ENCODE data around the gene CCDC80.

Gene CCDC80

GRCh38 chr3:112653881-112654300 lies 12.9 kb upstream of the CCDC80 start:
- Histone ChIP-seq H3K36me3 (ENCODE audit: insufficient read depth, low read length) (no peaks in the 10 kb centered on the region), H3K4me3 (ENCODE audit: low read depth, low read length, poor library complexity, severe bottlenecking) (no peak overlapping the region), H3K9me2 (ENCODE audit: low read depth, low read length) (no peaks in the 10 kb centered on the region), H3K27ac (ENCODE audit: low read depth, low read length, poor library complexity, severe bottlenecking) (no peak overlapping the region), H3F3A (ENCODE audit: insufficient read depth, low read length) (no peaks in the 10 kb centered on the region), H2AFZ (ENCODE audit: low read length) (no peak overlapping the region), H4K20me1 (ENCODE audit: insufficient read depth, low read length) (no peaks in the 10 kb centered on the region), H3K9me3 (ENCODE audit: low read length) (no peaks in the 10 kb centered on the region), H3K4me2 (ENCODE audit: low read length) (no peak overlapping the region), H3K4me1 (ENCODE audit: insufficient read depth, low read length, severe bottlenecking) (no peaks in the 10 kb centered on the region), H3K79me2 (ENCODE audit: insufficient read depth, low read length) (no peaks in the 10 kb centered on the region), H3K9ac (ENCODE audit: low read length) (no peak overlapping the region), H3K27me3 (ENCODE audit: insufficient read depth, low read length) (no peaks in the 10 kb centered on the region)
- TF ChIP-seq, protein P1, sequence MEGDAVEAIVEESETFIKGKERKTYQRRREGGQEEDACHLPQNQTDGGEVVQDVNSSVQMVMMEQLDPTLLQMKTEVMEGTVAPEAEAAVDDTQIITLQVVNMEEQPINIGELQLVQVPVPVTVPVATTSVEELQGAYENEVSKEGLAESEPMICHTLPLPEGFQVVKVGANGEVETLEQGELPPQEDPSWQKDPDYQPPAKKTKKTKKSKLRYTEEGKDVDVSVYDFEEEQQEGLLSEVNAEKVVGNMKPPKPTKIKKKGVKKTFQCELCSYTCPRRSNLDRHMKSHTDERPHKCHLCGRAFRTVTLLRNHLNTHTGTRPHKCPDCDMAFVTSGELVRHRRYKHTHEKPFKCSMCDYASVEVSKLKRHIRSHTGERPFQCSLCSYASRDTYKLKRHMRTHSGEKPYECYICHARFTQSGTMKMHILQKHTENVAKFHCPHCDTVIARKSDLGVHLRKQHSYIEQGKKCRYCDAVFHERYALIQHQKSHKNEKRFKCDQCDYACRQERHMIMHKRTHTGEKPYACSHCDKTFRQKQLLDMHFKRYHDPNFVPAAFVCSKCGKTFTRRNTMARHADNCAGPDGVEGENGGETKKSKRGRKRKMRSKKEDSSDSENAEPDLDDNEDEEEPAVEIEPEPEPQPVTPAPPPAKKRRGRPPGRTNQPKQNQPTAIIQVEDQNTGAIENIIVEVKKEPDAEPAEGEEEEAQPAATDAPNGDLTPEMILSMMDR (IDR thresholded peaks at IDR 0.05; ENCODE audit: low read length) = no peak
- no peak for TF ChIP-seq EZH2 (IDR thresholded peaks at IDR 0.05; ENCODE audit: borderline replicate concordance, low read length)

DNA sequence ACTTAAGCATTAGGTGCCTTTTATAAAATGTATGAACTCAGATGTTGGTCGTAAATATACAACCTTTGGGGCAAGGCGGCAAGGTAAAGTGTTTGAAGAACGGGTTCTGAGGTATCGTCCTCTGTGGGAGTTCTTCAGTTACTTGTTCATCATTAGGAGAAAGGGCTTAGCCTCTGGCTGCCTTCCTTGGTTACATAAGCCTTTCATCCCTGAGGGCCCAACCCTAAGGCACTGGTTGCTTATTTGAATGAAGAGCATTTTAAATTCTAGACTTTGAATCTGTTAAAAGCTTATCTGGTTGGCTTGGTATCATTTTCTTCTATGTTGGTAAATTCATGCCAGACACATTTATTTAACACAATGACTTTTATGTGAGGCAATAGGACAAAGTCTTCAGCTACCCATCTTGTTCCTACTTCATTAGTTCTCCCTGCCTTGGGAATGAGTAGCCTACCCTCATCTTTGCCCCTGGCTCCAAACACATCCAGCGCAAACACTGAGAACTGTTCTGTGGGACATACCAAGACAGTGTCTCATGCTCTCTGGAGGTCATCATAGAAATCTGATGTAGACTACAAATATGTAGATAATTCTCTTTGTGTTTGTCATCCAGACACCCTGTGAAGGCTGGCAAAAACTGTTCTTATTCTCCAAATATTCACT lies 12.4 kb upstream of the CCDC80 start:
- Histone ChIP-seq H3K4me2 (ENCODE audit: low read length) (no peak overlapping the region), H3K79me2 (ENCODE audit: insufficient read depth, low read length) (no peaks in the 10 kb centered on the region), H3K4me3 (ENCODE audit: low read depth, low read length, poor library complexity, severe bottlenecking) (no peak overlapping the region), H3K9ac (ENCODE audit: low read length) (no peak overlapping the region), H3K27ac (ENCODE audit: low read depth, low read length, poor library complexity, severe bottlenecking) (no peak overlapping the region), H4K20me1 (ENCODE audit: insufficient read depth, low read length) (no peaks in the 10 kb centered on the region), H3K27me3 (ENCODE audit: insufficient read depth, low read length) (no peaks in the 10 kb centered on the region), H3F3A (ENCODE audit: insufficient read depth, low read length) (no peaks in the 10 kb centered on the region), H3K36me3 (ENCODE audit: insufficient read depth, low read length) (no peaks in the 10 kb centered on the region), H2AFZ (ENCODE audit: low read length) (no peak overlapping the region), H3K9me3 (ENCODE audit: low read length) (no peaks in the 10 kb centered on the region), H3K4me1 (ENCODE audit: insufficient read depth, low read length, severe bottlenecking) (no peaks in the 10 kb centered on the region), H3K9me2 (ENCODE audit: low read depth, low read length) (no peaks in the 10 kb centered on the region)
- TF ChIP-seq, protein P1 (IDR thresholded peaks at IDR 0.05; ENCODE audit: low read length) = no peak
- no peak for TF ChIP-seq EZH2 (IDR thresholded peaks at IDR 0.05; ENCODE audit: borderline replicate concordance, low read length)

DNA sequence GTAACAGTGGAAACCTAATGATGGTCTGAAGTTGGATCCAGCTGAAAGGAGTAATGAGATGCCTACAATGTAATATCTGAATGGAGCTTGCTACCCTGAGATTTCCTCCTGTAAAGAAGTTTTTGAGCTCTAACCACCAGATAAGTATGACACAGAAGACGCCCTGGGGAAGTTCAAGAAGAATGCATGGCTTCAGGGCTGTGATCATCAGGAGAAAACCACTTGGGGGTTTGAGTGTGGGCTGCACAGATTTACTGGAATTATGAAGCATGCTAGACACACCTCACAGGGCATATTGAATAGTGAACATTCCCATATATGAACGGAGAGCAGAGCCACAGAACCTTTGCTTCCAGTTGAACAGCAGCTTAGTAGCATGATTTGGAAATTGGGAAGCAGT lies 10.6 kb upstream of the CCDC80 start:
- Histone ChIP-seq H3K4me2 (ENCODE audit: low read length) (no peak overlapping the region), H3F3A (ENCODE audit: insufficient read depth, low read length) (no peaks in the 10 kb centered on the region), H3K9ac (ENCODE audit: low read length) (no peak overlapping the region), H3K9me3 (ENCODE audit: low read length) (no peaks in the 10 kb centered on the region), H2AFZ (ENCODE audit: low read length) (no peak overlapping the region), H4K20me1 (ENCODE audit: insufficient read depth, low read length) (no peaks in the 10 kb centered on the region), H3K4me1 (ENCODE audit: insufficient read depth, low read length, severe bottlenecking) (no peaks in the 10 kb centered on the region), H3K9me2 (ENCODE audit: low read depth, low read length) (no peaks in the 10 kb centered on the region), H3K27ac (ENCODE audit: low read depth, low read length, poor library complexity, severe bottlenecking) (no peak overlapping the region), H3K27me3 (ENCODE audit: insufficient read depth, low read length) (no peaks in the 10 kb centered on the region), H3K79me2 (ENCODE audit: insufficient read depth, low read length) (no peaks in the 10 kb centered on the region), H3K36me3 (ENCODE audit: insufficient read depth, low read length) (no peaks in the 10 kb centered on the region), H3K4me3 (ENCODE audit: low read depth, low read length, poor library complexity, severe bottlenecking) (no peak overlapping the region)
- TF ChIP-seq EZH2 (IDR thresholded peaks at IDR 0.05; ENCODE audit: borderline replicate concordance, low read length) = no peak
- TF ChIP-seq, protein P1 (IDR thresholded peaks at IDR 0.05; ENCODE audit: low read length) = no peak

Measured in OCI-LY1 (cell line).